Astrocyte of the spinal cord (primary cell): ENCODE data around the gene AIFM3.
"Not testable (repeated sequence)": the region's sequence is repeated elsewhere in the genome, so short reads cannot be mapped to it uniquely, and the experiment has no call there.

Experiments used
- DNase-seq: peaks from one replicate; pipeline ENCODE4 v3.0.0; 2011; ENCODE audit warnings: low read depth, low spot score
- H3K4me3 ChIP-seq: 2 replicates; pipeline ENCODE4 v1.5.1; 2011; ENCODE audit warnings: low read depth, mild to moderate bottlenecking, low read length, moderate library complexity
- in situ Hi-C: cut with HindIII; loops from 2 replicates; pipeline ENCODE4 v1.10.0; 2017; ENCODE audit warnings: low sequenced_read_pairs
- TF ChIP-seq, protein P1 (sequence below): IDR thresholded peaks from 2 replicates; pipeline ENCODE4 v1.5.1; 2012; ENCODE audit warnings: low read depth, mild to moderate bottlenecking, low read length, inconsistent platforms

Gene AIFM3

DNA sequence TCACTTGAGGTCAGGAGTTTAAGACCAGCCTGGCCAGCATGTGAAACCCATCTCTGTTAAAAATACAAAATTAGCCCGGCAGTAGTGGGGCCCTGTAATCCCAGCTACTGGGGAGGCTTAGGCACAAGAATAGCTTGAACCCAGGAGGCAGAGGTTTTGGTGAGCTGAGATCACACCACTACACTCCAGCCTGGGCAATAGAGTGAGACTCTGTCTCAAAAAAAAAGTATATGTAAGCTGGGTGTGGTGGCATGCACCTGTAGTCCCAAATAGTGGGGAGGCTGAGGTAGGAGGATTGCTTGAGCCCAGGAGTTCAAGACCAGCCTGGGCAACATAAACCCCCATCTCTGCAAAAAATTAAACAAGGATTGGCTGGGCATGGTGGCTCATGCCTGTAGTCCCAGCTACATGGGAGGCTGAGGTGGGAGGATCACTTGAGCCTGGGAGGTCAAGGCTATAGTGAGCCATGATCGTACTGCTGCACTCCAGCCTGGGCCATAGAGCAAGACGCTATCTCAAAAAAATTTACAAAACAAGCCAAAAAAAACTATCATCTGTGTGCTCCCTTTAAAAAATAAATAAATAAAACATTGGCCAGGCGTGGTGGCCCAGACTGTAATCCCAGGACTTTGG, 39.0 kb upstream of the AIFM3 start:
- no peak for DNase-seq
- in situ Hi-C loops, result no loop called here
- no peak overlapping the region for H3K4me3 ChIP-seq
- TF ChIP-seq, protein P1, sequence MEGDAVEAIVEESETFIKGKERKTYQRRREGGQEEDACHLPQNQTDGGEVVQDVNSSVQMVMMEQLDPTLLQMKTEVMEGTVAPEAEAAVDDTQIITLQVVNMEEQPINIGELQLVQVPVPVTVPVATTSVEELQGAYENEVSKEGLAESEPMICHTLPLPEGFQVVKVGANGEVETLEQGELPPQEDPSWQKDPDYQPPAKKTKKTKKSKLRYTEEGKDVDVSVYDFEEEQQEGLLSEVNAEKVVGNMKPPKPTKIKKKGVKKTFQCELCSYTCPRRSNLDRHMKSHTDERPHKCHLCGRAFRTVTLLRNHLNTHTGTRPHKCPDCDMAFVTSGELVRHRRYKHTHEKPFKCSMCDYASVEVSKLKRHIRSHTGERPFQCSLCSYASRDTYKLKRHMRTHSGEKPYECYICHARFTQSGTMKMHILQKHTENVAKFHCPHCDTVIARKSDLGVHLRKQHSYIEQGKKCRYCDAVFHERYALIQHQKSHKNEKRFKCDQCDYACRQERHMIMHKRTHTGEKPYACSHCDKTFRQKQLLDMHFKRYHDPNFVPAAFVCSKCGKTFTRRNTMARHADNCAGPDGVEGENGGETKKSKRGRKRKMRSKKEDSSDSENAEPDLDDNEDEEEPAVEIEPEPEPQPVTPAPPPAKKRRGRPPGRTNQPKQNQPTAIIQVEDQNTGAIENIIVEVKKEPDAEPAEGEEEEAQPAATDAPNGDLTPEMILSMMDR, result no peak

DNA sequence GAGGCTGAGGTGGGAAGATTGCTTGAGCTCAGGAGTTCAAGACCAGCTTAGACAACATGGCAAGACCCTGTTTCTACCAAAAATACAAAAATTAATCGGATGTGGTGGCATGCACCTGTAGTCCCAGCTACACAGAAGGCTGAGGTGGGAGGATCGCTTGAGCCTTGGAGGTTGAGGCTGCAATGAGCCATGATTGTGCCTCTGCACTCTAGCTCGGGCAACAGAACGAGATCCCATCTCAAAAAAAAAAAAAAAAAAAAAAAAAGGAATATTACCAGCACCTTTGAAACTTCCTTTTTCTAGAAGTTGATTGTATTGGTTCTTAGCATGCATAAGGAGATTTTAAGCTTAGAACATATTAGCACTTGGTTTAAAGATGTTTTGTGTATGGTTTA, 38.5 kb upstream of the AIFM3 start:
- TF ChIP-seq, protein P1, result no peak
- in situ Hi-C loops, result no loop called here

DNA sequence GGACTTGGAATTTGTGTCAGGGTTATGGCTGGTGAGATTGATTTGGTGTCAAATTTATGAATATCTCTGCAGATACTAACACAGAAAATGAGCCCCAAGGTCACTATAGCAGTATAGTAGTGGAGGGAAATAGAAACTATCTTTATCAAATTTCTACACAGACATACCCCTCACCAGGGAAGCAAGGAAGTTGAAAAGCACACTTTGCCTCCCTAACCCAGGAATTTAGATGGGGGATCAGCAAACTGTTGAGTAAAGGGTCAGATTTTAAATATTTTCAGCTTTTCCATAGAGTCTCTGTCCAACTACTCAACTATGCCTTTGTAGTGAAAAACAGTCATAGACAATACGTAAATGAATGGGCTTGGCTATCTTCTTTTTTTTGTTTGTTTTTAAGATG, 37.1 kb upstream of the AIFM3 start:
- no peak for DNase-seq
- no peak overlapping the region for H3K4me3 ChIP-seq
- in situ Hi-C loops, result no loop called here
- TF ChIP-seq, protein P1, result no peak

More for the DNA sequence above, 38.5 kb upstream of the AIFM3 start:
- H3K4me3 ChIP-seq, result no peak overlapping the region
- DNase-seq, result no peak

DNA sequence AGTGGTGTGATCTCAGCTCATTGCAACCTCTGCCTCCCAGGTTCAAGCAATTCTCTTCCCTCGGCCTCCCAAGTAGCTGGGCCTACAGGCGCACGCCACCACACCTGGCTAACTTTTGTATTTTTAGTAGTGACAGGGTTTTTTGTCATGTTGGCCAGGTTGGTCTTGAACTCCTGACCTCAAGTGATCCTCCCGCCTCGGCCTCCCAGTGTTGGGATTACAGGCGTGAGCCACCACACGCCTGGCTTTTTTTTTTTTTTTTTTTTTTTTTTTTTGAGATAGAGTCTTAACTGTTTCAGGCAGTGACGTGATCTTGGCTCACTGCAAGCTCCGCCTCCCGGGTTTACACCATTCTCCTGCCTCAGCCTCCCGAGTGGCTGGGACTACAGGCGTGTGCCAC, 36.6 kb upstream of the AIFM3 start:
- H3K4me3 ChIP-seq, DNase-seq, in situ Hi-C loops: not testable (repeated sequence)

DNA sequence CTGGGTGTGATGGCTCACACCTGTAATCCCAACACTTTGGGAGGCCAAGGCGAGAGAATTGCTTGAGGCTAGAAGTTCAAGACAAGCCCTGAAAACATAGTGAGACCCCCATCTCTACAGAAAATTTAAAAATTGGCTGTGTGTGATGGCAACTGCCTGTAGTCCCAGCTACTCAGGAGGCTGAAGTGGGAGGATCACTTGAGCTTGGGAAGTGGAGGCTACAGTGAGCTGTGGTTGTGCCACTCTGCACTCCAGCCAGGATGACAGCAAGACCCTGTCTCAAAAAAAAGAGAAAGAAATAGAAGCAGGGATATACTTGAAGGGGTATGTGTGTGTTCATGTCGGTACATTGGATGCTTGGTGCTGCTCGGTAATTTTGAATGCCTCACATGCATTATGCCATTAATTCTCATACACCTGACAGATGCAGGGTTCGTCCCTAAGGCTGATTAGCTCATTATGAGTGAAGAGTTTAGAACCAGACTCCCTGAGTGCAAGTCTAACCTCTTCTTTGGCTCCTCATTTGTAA, 35.9 kb upstream of the AIFM3 start:
- no peak overlapping the region for H3K4me3 ChIP-seq
- TF ChIP-seq, protein P1, result no peak
- DNase-seq, result no peak
- in situ Hi-C loops, result no loop called here

DNA sequence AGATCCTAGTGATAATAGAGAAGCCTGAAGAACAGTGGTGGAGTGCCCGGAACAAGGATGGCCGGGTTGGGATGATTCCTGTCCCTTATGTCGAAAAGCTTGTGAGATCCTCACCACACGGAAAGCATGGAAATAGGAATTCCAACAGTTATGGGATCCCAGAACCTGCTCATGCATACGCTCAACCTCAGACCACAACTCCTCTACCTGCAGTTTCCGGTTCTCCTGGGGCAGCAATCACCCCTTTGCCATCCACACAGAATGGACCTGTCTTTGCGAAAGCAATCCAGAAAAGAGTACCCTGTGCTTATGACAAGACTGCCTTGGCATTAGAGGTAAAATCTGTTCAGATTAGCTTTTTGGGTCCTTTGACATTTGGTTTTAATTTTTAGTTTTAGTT, 33.1 kb upstream of the AIFM3 start:
- in situ Hi-C loops, result no loop called here
- DNase-seq, result no peak
- TF ChIP-seq, protein P1, result no peak
- H3K4me3 ChIP-seq, result no peak overlapping the region

DNA sequence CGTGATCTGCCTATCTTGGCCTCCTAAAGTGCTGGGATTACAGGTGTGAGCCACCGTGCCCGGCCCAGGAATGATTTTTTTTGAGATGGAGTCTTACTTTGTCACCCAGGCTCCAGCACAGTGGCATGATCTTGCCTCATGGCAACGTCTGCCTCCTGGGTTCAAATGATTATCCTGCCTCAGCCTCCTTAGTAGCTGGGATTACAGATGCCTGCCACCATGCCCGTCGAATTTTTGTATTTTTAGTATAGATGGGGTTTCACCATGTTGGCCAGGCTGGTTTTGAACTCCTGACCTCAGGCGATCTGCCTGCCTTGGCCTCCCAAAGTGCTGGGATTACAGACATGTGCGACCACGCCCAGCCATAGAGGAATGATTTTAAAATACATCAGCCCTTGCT, 32.0 kb upstream of the AIFM3 start:
- DNase-seq, H3K4me3 ChIP-seq: not testable (repeated sequence)

DNA sequence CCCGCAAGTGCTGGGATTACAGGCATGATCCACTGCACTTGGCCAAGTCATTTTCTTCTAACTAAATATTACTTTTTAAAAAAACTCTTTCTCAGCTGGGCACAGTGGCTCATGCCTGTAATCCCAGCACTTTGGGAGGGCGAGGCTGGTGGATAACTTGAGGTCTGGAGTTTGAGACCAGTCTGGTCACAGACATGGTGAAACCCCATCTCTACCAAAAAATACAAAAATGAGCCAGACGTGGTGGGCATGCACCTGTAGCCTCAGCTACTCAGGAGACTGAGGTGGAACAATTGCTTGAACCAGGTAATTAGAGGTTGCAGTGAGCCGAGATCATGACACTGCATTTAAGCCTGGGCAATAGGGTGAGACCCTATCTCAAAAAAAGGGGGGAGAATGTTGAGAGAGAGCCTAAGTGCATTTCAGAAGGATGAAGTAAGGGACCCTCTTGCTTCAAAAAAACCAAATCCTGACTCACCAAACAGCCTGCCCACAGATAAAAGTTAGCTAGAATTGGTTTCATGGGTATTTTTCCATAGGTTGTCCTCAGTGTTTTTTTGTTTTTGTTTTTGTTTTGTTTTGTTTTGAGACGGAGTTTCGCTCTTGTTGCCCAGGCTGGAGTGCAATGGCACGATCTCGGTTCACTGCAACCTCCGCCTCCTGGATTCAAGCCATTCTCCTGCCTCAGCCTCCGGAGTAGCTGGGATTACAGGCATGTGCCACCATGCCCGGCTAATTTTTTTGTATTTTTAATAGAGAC, 31.1 kb upstream of the AIFM3 start:
- H3K4me3 ChIP-seq, in situ Hi-C loops: not testable (repeated sequence)

More for the DNA sequence above, 32.0 kb upstream of the AIFM3 start:
- in situ Hi-C loops, result not testable (repeated sequence)

More for the DNA sequence above, 31.1 kb upstream of the AIFM3 start:
- not testable (repeated sequence) for DNase-seq
